Limb (tissue), 2 donors: Measurements from ENCODE around the gene HOMER3.
"Not testable (repeated sequence)": the region's sequence is repeated elsewhere in the genome, so short reads cannot be mapped to it uniquely, and the experiment has no call there.

ENCODE experiments used
- DNase-seq, 2 donors: peaks; one replicate each; pipeline ENCODE4 v3.0.0-alpha.2; 2016; ENCODE audit errors: extremely low spot score in 2 of 2

HOMER3 gene

GRCh38 chr19:18954094-18954493 lies 13.1 kb upstream of the HOMER3 start:
- no peak for DNase-seq

- DNase-seq: not testable (repeated sequence)
These were observed 11.5 kb upstream of the HOMER3 start for GRCh38 chr19:18952364-18953003.

GRCh38 chr19:18951721-18952281 lies 10.8 kb upstream of the HOMER3 start:
- no peak for DNase-seq

GRCh38 chr19:18949858-18950257 lies 8.8 kb upstream of the HOMER3 start:
- DNase-seq: no peak

- no peak for DNase-seq
These were observed 7.9 kb upstream of the HOMER3 start for GRCh38 chr19:18948976-18949356.

GRCh38 chr19:18948075-18948975 lies 7.3 kb upstream of the HOMER3 start:
- no peak for DNase-seq

GRCh38 chr19:18946918-18947317 lies 5.9 kb upstream of the HOMER3 start:
- no peak for DNase-seq

- no peak for DNase-seq
These were observed 5.3 kb upstream of the HOMER3 start for GRCh38 chr19:18946335-18946734.

GRCh38 chr19:18945297-18945696 lies 4.3 kb upstream of the HOMER3 start:
- DNase-seq: no peak

- no peak for DNase-seq
These were observed 2.4 kb upstream of the HOMER3 start for GRCh38 chr19:18943465-18943864.

GRCh38 chr19:18942692-18943091 lies 1.7 kb upstream of the HOMER3 start:
- no peak for DNase-seq

GRCh38 chr19:18941628-18942354 lies 774 bp upstream of the HOMER3 start:
- no peak for DNase-seq

GRCh38 chr19:18939922-18940768 lies 872 bp downstream of the HOMER3 start:
- peak; percentile 14 to 77 for DNase-seq

GRCh38 chr19:18939163-18939562 lies 1.9 kb downstream of the HOMER3 start:
- DNase-seq: no peak

- no peak for DNase-seq
These were observed 7.7 kb downstream of the HOMER3 start for GRCh38 chr19:18933297-18933696.

- DNase-seq: peak; percentile 15 to 82
These were observed 8.7 kb downstream of the HOMER3 start for GRCh38 chr19:18932216-18932841.

GRCh38 chr19:18931316-18932162 lies 9.5 kb downstream of the HOMER3 start:
- peak in 1 of 2 donors; percentile 32 for DNase-seq

GRCh38 chr19:18929311-18929710 lies 11.7 kb downstream of the HOMER3 start:
- no peak for DNase-seq

GRCh38 chr19:18928018-18928805 lies 12.8 kb downstream of the HOMER3 start:
- DNase-seq: no peak
